Measurements from ENCODE around the gene ATXN10.

ATXN10 gene

DNA sequence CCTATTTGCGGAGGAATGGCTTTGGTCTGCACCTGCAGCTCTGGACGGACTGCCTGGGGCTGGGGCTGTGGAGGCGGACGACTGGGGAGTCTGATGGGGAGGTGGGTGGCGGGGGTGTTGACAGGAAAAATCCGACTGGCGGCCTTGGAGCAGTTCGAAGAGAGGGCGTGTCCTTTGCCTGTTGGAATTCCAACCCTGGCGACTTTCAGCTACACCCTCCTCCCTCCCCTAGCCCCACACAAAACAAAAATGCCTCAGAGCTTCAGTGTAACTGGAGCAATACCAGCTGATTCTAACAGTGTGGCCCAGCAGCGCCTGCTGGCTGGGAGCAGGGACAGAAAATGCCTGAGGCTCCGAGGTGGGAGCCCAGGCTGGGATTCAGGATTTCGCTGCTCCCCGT is 85.4 kb downstream of the ATXN10 start:
- TF ChIP-seq, protein P1, sequence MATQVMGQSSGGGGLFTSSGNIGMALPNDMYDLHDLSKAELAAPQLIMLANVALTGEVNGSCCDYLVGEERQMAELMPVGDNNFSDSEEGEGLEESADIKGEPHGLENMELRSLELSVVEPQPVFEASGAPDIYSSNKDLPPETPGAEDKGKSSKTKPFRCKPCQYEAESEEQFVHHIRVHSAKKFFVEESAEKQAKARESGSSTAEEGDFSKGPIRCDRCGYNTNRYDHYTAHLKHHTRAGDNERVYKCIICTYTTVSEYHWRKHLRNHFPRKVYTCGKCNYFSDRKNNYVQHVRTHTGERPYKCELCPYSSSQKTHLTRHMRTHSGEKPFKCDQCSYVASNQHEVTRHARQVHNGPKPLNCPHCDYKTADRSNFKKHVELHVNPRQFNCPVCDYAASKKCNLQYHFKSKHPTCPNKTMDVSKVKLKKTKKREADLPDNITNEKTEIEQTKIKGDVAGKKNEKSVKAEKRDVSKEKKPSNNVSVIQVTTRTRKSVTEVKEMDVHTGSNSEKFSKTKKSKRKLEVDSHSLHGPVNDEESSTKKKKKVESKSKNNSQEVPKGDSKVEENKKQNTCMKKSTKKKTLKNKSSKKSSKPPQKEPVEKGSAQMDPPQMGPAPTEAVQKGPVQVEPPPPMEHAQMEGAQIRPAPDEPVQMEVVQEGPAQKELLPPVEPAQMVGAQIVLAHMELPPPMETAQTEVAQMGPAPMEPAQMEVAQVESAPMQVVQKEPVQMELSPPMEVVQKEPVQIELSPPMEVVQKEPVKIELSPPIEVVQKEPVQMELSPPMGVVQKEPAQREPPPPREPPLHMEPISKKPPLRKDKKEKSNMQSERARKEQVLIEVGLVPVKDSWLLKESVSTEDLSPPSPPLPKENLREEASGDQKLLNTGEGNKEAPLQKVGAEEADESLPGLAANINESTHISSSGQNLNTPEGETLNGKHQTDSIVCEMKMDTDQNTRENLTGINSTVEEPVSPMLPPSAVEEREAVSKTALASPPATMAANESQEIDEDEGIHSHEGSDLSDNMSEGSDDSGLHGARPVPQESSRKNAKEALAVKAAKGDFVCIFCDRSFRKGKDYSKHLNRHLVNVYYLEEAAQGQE (IDR thresholded peaks at IDR 0.05; ENCODE audit: insufficient read depth in 1 of 2, low read depth in 2 of 2, low read length in 2 of 2), result no peak
- TF ChIP-seq FOXP2 (optimal IDR thresholded peaks at IDR 0.05; ENCODE audit: borderline replicate concordance, extremely low read depth, extremely low read length, insufficient read depth) (no peak), POLR2AphosphoS5 (IDR thresholded peaks at IDR 0.05; ENCODE audit: low read depth, low read length) (no peak), TAF1 (IDR thresholded peaks at IDR 0.05; ENCODE audit: borderline replicate concordance, insufficient read depth, low read length) (no peak), SIN3A (IDR thresholded peaks at IDR 0.05; ENCODE audit: borderline replicate concordance, insufficient read depth, low read length) (no peak)

DNA sequence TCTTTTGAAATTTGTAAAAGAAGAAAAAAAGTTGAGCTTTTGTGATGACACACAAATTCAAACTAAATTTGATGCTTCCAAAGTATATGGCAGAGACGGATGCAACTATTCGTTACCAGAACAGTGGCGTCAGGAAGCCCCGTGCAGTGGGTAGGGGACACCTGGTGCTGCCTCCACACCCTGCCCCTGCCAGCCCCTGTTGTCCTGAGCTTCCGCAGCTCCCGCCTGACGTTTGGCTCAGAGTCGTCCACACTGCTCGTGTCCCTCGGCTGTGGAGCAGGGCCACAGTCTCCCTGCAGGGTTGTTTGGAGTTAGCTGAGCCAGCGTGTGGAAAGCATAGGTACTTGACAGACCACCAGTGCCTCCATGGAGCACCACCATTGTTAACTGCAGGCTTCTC is 86.3 kb downstream of the ATXN10 start:
- TF ChIP-seq SIN3A (IDR thresholded peaks at IDR 0.05; ENCODE audit: borderline replicate concordance, insufficient read depth, low read length), result no peak
- no peak for TF ChIP-seq FOXP2 (optimal IDR thresholded peaks at IDR 0.05; ENCODE audit: borderline replicate concordance, extremely low read depth, extremely low read length, insufficient read depth)
- TF ChIP-seq, protein P1 (IDR thresholded peaks at IDR 0.05; ENCODE audit: insufficient read depth in 1 of 2, low read depth in 2 of 2, low read length in 2 of 2), result no peak
- TF ChIP-seq TAF1 (IDR thresholded peaks at IDR 0.05; ENCODE audit: borderline replicate concordance, insufficient read depth, low read length), result no peak
- TF ChIP-seq POLR2AphosphoS5 (IDR thresholded peaks at IDR 0.05; ENCODE audit: low read depth, low read length), result no peak

DNA sequence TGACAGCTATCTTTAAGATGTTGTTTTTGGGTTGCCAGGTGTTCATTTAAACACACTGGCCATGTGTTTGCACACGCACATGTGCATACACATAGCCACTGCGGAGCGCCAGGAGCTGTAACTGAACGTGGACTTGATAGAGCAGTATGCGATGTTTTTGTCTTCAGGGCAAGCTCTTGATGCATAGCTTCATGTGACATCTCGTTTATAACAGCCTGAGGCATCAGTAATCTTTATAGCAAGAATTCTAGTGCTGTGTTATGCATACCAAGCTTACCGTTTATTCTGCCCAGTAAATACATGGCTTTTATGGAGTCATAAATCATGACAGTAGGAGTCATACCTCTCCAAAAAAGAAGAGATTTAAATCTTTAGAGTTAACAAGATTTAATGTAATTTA is 87.0 kb downstream of the ATXN10 start:
- TF ChIP-seq TAF1 (IDR thresholded peaks at IDR 0.05; ENCODE audit: borderline replicate concordance, insufficient read depth, low read length), result no peak
- no peak for TF ChIP-seq FOXP2 (optimal IDR thresholded peaks at IDR 0.05; ENCODE audit: borderline replicate concordance, extremely low read depth, extremely low read length, insufficient read depth)
- TF ChIP-seq, protein P1 (IDR thresholded peaks at IDR 0.05; ENCODE audit: insufficient read depth in 1 of 2, low read depth in 2 of 2, low read length in 2 of 2), result no peak
- no peak for TF ChIP-seq SIN3A (IDR thresholded peaks at IDR 0.05; ENCODE audit: borderline replicate concordance, insufficient read depth, low read length)
- no peak for TF ChIP-seq POLR2AphosphoS5 (IDR thresholded peaks at IDR 0.05; ENCODE audit: low read depth, low read length)

DNA sequence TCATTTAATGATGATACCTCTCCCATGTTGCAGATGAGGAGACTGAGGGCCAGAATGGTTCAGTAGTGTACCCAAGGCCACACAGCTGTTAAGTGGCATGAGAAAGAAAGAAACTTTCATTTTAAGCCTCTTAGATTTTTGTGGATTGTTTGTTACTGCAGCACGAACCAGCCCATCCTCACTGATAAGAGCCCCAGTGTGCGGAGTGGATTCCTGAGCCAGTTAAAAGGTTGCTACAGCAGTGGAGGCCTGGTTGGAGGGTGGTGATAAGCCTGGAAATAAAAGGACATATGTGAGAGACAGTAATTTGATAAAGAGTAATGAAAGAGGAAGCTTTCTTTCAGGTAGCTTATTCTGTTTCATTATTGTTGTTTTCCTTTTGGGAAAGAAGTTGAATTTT is 89.0 kb downstream of the ATXN10 start:
- TF ChIP-seq SIN3A (IDR thresholded peaks at IDR 0.05; ENCODE audit: borderline replicate concordance, insufficient read depth, low read length), result no peak
- no peak for TF ChIP-seq TAF1 (IDR thresholded peaks at IDR 0.05; ENCODE audit: borderline replicate concordance, insufficient read depth, low read length)
- TF ChIP-seq POLR2AphosphoS5 (IDR thresholded peaks at IDR 0.05; ENCODE audit: low read depth, low read length), result no peak
- TF ChIP-seq, protein P1 (IDR thresholded peaks at IDR 0.05; ENCODE audit: insufficient read depth in 1 of 2, low read depth in 2 of 2, low read length in 2 of 2), result no peak
- no peak for TF ChIP-seq FOXP2 (optimal IDR thresholded peaks at IDR 0.05; ENCODE audit: borderline replicate concordance, extremely low read depth, extremely low read length, insufficient read depth)

All from PFSK-1 (cell line).